Stomach (tissue), 4 donors: ENCODE data around the gene PMEPA1.

Experiments used
- POLR2AphosphoS5 ChIP-seq, 3 donors: sonication (generic); formaldehyde crosslinking; IDR thresholded peaks; one replicate each; pipeline ENCODE4 v1.6.1; 2016; ENCODE audit warnings: antibody characterized with exemption in 3 of 3
- TF ChIP-seq, protein P1 (sequence below), 7 experiments: fragments of 450-650 bp in 4 of 7; fragments of 200-600 bp in 3 of 7; sonication (generic) in 3 of 7; IDR thresholded peaks; one replicate each; pipeline ENCODE4 v1.5.1; 2016 to 2019; ENCODE audit warnings: antibody characterized with exemption in 7 of 7, control low read depth in 2 of 7, mild to moderate bottlenecking in 1 of 7

DNA sequence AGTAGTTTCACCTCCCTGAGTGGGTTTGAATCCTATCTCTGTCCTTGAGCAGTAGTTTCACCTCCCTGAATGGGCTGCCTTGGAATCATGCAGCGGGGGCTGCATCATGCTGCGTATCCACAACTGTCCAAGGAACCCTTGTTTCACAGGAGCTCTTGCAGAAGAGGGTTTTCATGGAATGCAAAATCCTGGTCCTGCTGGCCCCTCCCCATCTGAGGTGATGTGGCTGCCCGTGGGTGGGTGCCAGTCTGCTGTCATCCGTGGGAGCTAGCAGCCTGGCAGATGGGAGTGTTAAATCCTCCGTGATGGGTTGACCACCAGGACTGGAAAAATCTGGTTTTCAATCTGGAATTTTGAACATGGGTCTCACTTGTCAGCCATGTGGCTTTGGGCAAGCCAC lies 111.3 kb downstream of the PMEPA1 start:
- TF ChIP-seq, protein P1, sequence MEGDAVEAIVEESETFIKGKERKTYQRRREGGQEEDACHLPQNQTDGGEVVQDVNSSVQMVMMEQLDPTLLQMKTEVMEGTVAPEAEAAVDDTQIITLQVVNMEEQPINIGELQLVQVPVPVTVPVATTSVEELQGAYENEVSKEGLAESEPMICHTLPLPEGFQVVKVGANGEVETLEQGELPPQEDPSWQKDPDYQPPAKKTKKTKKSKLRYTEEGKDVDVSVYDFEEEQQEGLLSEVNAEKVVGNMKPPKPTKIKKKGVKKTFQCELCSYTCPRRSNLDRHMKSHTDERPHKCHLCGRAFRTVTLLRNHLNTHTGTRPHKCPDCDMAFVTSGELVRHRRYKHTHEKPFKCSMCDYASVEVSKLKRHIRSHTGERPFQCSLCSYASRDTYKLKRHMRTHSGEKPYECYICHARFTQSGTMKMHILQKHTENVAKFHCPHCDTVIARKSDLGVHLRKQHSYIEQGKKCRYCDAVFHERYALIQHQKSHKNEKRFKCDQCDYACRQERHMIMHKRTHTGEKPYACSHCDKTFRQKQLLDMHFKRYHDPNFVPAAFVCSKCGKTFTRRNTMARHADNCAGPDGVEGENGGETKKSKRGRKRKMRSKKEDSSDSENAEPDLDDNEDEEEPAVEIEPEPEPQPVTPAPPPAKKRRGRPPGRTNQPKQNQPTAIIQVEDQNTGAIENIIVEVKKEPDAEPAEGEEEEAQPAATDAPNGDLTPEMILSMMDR (IDR thresholded peaks at IDR 0.05), result no peak
- TF ChIP-seq POLR2AphosphoS5 (IDR thresholded peaks at IDR 0.05), result no peak
